WTC11 (cell line): ENCODE measurements around the gene NAT9. TPM values are rescaled to one million over a fixed set of nuclear protein-coding genes. Genes with fewer than 3 reads are reported as not detected.

Experiments used
- ATAC-seq: fragments of 200-7000 bp; cut with Tn5 transposase; 2 replicates; pipeline ENCODE4 v1.10.0; 2021; ENCODE audit warnings: mild to moderate bottlenecking, moderate library complexity
- CTCF ChIA-PET: fragments of 300-600 bp; sonication (Branson Sonifier 250); formaldehyde crosslinking; loops from one replicate; lab custom pipeline; 2021; ENCODE audit warnings: antibody characterized with exemption; lab: Charles Lee
- POLR2A ChIA-PET: fragments of 350-600 bp; sonication (Branson Sonifier 250); formaldehyde crosslinking; loops from one replicate; lab custom pipeline; 2021; ENCODE audit warnings: antibody characterized with exemption; lab: Charles Lee
- DNase-seq: peaks from one replicate; pipeline ENCODE4 v3.0.0; 2021; ENCODE audit warnings: low spot score
- H3K27ac Mint-ChIP-seq: 2 replicates; pipeline ENCODE4 v1.8.0; 2021; ENCODE audit warnings: mixed read lengths
- H3K27me3 Mint-ChIP-seq: 2 replicates; pipeline ENCODE4 v1.8.0; 2021; ENCODE audit warnings: low read depth, mild to moderate bottlenecking, moderate library complexity, mixed read lengths
- H3K36me3 Mint-ChIP-seq: 2 replicates; pipeline ENCODE4 v1.8.0; 2021; ENCODE audit warnings: mixed read lengths
- H3K4me1 Mint-ChIP-seq: 2 replicates; pipeline ENCODE4 v1.8.0; 2022; ENCODE audit warnings: mixed read lengths
- H3K4me3 Mint-ChIP-seq: 2 replicates; pipeline ENCODE4 v1.8.0; 2021; ENCODE audit warnings: mild to moderate bottlenecking, moderate library complexity, mixed read lengths
- H3K9me3 Mint-ChIP-seq: 2 replicates; pipeline ENCODE4 v1.8.0; 2021; ENCODE audit warnings: mixed read lengths
- ATF2 ChIP-seq: sonication (generic); formaldehyde crosslinking; IDR thresholded peaks from 2 replicates; pipeline ENCODE4 v1.8.1; 2022; ENCODE audit warnings: low read depth, missing genetic modification reagents, borderline replicate concordance
- CDX4 ChIP-seq: fragments of 250-450 bp; sonication (Bioruptor Pico); IDR thresholded peaks from 2 replicates; pipeline ENCODE4 v1.9.0; 2021; ENCODE audit warnings: moderate library complexity, mild to moderate bottlenecking, inconsistent platforms, borderline replicate concordance
- E2F1 ChIP-seq: sonication (generic); formaldehyde crosslinking; IDR thresholded peaks from 2 replicates; pipeline ENCODE4 v1.8.0; 2022; ENCODE audit warnings: mild to moderate bottlenecking, missing genetic modification reagents
- ELF4 ChIP-seq: sonication (generic); formaldehyde crosslinking; IDR thresholded peaks from 2 replicates; pipeline ENCODE4 v1.8.1; 2022; ENCODE audit warnings: low read depth, mild to moderate bottlenecking, moderate library complexity, missing genetic modification reagents
- FOXK1 ChIP-seq: sonication (generic); formaldehyde crosslinking; IDR thresholded peaks from 2 replicates; pipeline ENCODE4 v1.8.0; 2022; ENCODE audit warnings: mild to moderate bottlenecking, moderate library complexity, missing genetic modification reagents
- FOXP1 ChIP-seq: sonication (generic); formaldehyde crosslinking; IDR thresholded peaks from 2 replicates; pipeline ENCODE4 v1.8.0; 2022; ENCODE audit warnings: missing genetic modification reagents, mild to moderate bottlenecking, moderate library complexity, borderline replicate concordance
- GRHL2 ChIP-seq: fragments of 250-450 bp; sonication (Bioruptor Pico); IDR thresholded peaks from 2 replicates; pipeline ENCODE4 v1.8.0; 2022; ENCODE audit warnings: mild to moderate bottlenecking, moderate library complexity; ENCODE audit not compliant: insufficient replicate concordance, severe bottlenecking
- MYBL2 ChIP-seq: sonication (generic); formaldehyde crosslinking; IDR thresholded peaks from 2 replicates; pipeline ENCODE4 v1.8.1; 2023; ENCODE audit warnings: mild to moderate bottlenecking, moderate library complexity, missing genetic modification reagents
- NFE2L1 ChIP-seq: sonication (generic); formaldehyde crosslinking; IDR thresholded peaks from 2 replicates; pipeline ENCODE4 v1.8.1; 2023; ENCODE audit warnings: missing genetic modification reagents
- NFYB ChIP-seq: sonication (generic); formaldehyde crosslinking; conservative IDR thresholded peaks from 2 replicates; pipeline ENCODE4 v1.8.0; 2022; ENCODE audit warnings: low read depth, missing genetic modification reagents
- PRDM15 ChIP-seq: sonication (generic); formaldehyde crosslinking; IDR thresholded peaks from 2 replicates; pipeline ENCODE4 v1.8.0; 2022; ENCODE audit warnings: missing genetic modification reagents
- SP1 ChIP-seq: sonication (generic); formaldehyde crosslinking; conservative IDR thresholded peaks from 2 replicates; pipeline ENCODE4 v1.8.1; 2022; ENCODE audit warnings: missing genetic modification reagents
- STAT6 ChIP-seq: sonication (generic); formaldehyde crosslinking; conservative IDR thresholded peaks from 2 replicates; pipeline ENCODE4 v1.8.1; 2023; ENCODE audit warnings: mild to moderate bottlenecking, low read depth, missing genetic modification reagents, moderate library complexity
- TCF7 ChIP-seq: sonication (generic); formaldehyde crosslinking; IDR thresholded peaks from 2 replicates; pipeline ENCODE4 v1.8.0; 2022; ENCODE audit warnings: mild to moderate bottlenecking, low read depth, missing genetic modification reagents, moderate library complexity
- TP53 ChIP-seq: sonication (generic); formaldehyde crosslinking; IDR thresholded peaks from 2 replicates; pipeline ENCODE4 v1.8.1; 2023; ENCODE audit warnings: mild to moderate bottlenecking, missing genetic modification reagents
- USF1 ChIP-seq: sonication (generic); formaldehyde crosslinking; IDR thresholded peaks from 2 replicates; pipeline ENCODE4 v1.8.0; 2022; ENCODE audit warnings: mild to moderate bottlenecking, missing genetic modification reagents
- ZBTB43 ChIP-seq: sonication (generic); formaldehyde crosslinking; IDR thresholded peaks from 2 replicates; pipeline ENCODE4 v1.8.1; 2023; ENCODE audit warnings: mild to moderate bottlenecking, missing genetic modification reagents
- ZMAT4 ChIP-seq: fragments of 250-450 bp; sonication (Bioruptor Pico); IDR thresholded peaks from 2 replicates; pipeline ENCODE4 v1.9.0; 2021; ENCODE audit warnings: mild to moderate bottlenecking
- ZNF138 ChIP-seq: sonication (generic); formaldehyde crosslinking; conservative IDR thresholded peaks from 2 replicates; pipeline ENCODE4 v1.8.1; 2022; ENCODE audit warnings: mild to moderate bottlenecking, moderate library complexity, missing genetic modification reagents
- ZNF425 ChIP-seq: fragments of 250-450 bp; sonication (Bioruptor Pico); conservative IDR thresholded peaks from 2 replicates; pipeline ENCODE4 v1.9.0; 2021; ENCODE audit warnings: mild to moderate bottlenecking
- total RNA-seq: library from RNA; stranded (reverse); gene quantifications from 3 replicates; pipeline ENCODE4 v1.2.3, GENCODE V29; 2021

The NAT9 gene
- total RNA-seq, 1 experiment from 2014 or later, result 67.1 TPM

- Mint-ChIP-seq H3K4me3 (no peak overlapping the region), H3K27ac (no peak overlapping the region), H3K4me1 (peaks cover 8% of the 10 kb centered on the region), H3K27me3 (no peaks in the 10 kb centered on the region), H3K36me3 (no peaks in the 10 kb centered on the region; the same call in 1 of the 2 replicates), H3K9me3 (no peaks in the 10 kb centered on the region)
- ChIA-PET POLR2A (no interaction called here), CTCF (interaction anchor here (0.9 to 3.2 kb wide), 4 partner anchors 24 to 57 kb away, joined by 3 to 15 read pairs (median 3); no protein-coding TSS in a partner anchor)
- ATAC-seq (no peak), DNase-seq (no peak)
- no peak for TF ChIP-seq E2F1 (CRISPR knock-in tag)
- TF ChIP-seq TCF7 (CRISPR knock-in tag), result no peak
- TF ChIP-seq MYBL2, result no peak
- no peak for TF ChIP-seq ZNF138
- no peak for TF ChIP-seq ELF4
These were observed 31.8 kb upstream of the NAT9 start for GRCh38 chr17:74807925-74808324.

- ChIA-PET POLR2A (no interaction called here), CTCF (interaction anchor here (0.7 to 3.2 kb wide), 4 partner anchors 34 to 58 kb away, joined by 3 to 15 read pairs (median 3); no protein-coding TSS in a partner anchor)
- DNase-seq (no peak), ATAC-seq (no peak)
- H3K36me3 Mint-ChIP-seq, result no peaks in the 10 kb centered on the region; the same call in 1 of the 2 replicates
- H3K4me3 Mint-ChIP-seq, result no peak overlapping the region
- no peak overlapping the region for H3K27ac Mint-ChIP-seq
- peaks cover 6% of the 10 kb centered on the region for H3K4me1 Mint-ChIP-seq
- H3K27me3 Mint-ChIP-seq, result no peaks in the 10 kb centered on the region
- no peaks in the 10 kb centered on the region for H3K9me3 Mint-ChIP-seq
- no peak for TF ChIP-seq FOXP1 (CRISPR knock-in tag)
- no peak for TF ChIP-seq CDX4 (CRISPR knock-in tag)
- TF ChIP-seq NFYB (CRISPR knock-in tag), result no peak
- TF ChIP-seq TP53 (CRISPR knock-in tag), result no peak
- no peak for TF ChIP-seq FOXK1
- TF ChIP-seq GRHL2, result no peak
- no peak for TF ChIP-seq ZBTB43 (CRISPR knock-in tag)
- TF ChIP-seq NFE2L1, result no peak
- no peak for TF ChIP-seq ZNF138
- TF ChIP-seq ZNF425, result no peak
- no peak for TF ChIP-seq PRDM15 (CRISPR knock-in tag)
- no peak for TF ChIP-seq ATF2 (CRISPR knock-in tag)
- no peak for TF ChIP-seq ZMAT4 (CRISPR knock-in tag)
- no peak for TF ChIP-seq STAT6 (CRISPR knock-in tag)
- TF ChIP-seq SP1 (CRISPR knock-in tag), result no peak
- TF ChIP-seq USF1 (CRISPR knock-in tag), result no peak
- no peak for TF ChIP-seq MYBL2
These were observed 31.3 kb upstream of the NAT9 start for GRCh38 chr17:74807441-74807840.
